22Rv1 (cell line): ENCODE results near the gene FAM221B.

Experiments
- ZFX ChIP-seq: fragments of 450-650 bp; IDR thresholded peaks from 2 replicates; pipeline ENCODE4 v1.6.1; 2017; ENCODE audit warnings: antibody characterized with exemption, borderline replicate concordance
- TF ChIP-seq, protein P1 (sequence below): fragments of 450-650 bp; IDR thresholded peaks from 2 replicates; pipeline ENCODE4 v1.5.1; 2017; ENCODE audit warnings: mild to moderate bottlenecking

GRCh38 chr9:35852876-35853865 is 24.6 kb upstream of the FAM221B start:
- no peak for TF ChIP-seq ZFX
- TF ChIP-seq, protein P1, sequence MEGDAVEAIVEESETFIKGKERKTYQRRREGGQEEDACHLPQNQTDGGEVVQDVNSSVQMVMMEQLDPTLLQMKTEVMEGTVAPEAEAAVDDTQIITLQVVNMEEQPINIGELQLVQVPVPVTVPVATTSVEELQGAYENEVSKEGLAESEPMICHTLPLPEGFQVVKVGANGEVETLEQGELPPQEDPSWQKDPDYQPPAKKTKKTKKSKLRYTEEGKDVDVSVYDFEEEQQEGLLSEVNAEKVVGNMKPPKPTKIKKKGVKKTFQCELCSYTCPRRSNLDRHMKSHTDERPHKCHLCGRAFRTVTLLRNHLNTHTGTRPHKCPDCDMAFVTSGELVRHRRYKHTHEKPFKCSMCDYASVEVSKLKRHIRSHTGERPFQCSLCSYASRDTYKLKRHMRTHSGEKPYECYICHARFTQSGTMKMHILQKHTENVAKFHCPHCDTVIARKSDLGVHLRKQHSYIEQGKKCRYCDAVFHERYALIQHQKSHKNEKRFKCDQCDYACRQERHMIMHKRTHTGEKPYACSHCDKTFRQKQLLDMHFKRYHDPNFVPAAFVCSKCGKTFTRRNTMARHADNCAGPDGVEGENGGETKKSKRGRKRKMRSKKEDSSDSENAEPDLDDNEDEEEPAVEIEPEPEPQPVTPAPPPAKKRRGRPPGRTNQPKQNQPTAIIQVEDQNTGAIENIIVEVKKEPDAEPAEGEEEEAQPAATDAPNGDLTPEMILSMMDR = no peak
